A673 (cell line): Measurements from ENCODE around the gene ZNF692. TPM values are rescaled to one million over a fixed set of nuclear protein-coding genes. Genes with fewer than 3 reads are reported as not detected.

ENCODE experiments used
- microRNA-seq: library from miRNA; unstranded; fragments of <30 nt; microRNA quantifications from one replicate; pipeline ENCODE4 v1.2.0, GENCODE V29; 2021
- total RNA-seq: library from RNA; stranded (reverse); gene quantifications from 2 replicates; pipeline ENCODE4 v1.2.3, GENCODE V29; 2021

The ZNF692 gene
- total RNA-seq, 1 experiment from 2014 or later: 64.5 TPM

Small RNA genes within 50 kb of the gene (microRNA-seq; reads per million reads assigned to microRNA genes)
- gene MIR3124: 4.6 reads per million, percentile 14 among the genes with 10 or more reads in this experiment

Other genes starting within 250 kb of the ZNF692 start
- gene OR2T11, start 224.0 kb downstream of the ZNF692 start, total RNA-seq: not detected in 2 replicates
- not detected in 2 replicates for gene OR2T35, start 213.8 kb downstream of the ZNF692 start, total RNA-seq
- not detected in 2 replicates for gene OR2T27, start 203.6 kb downstream of the ZNF692 start, total RNA-seq
- gene OR14I1, start 156.3 kb downstream of the ZNF692 start, total RNA-seq: not detected in 2 replicates
- not detected in 2 replicates for gene LYPD8, start 103.3 kb downstream of the ZNF692 start, total RNA-seq
- gene SH3BP5L, start 33.2 kb downstream of the ZNF692 start, total RNA-seq: 26.7 and 28.6 TPM in 2 replicates
- gene ZNF672, start 20.9 kb downstream of the ZNF692 start, total RNA-seq: 21.6 and 24.0 TPM in 2 replicates
- 5.0 and 5.7 TPM in 2 replicates for gene PGBD2, start 47.1 kb upstream of the ZNF692 start, total RNA-seq